COLO829 (cell line): ENCODE data around the gene NUDT6.
"Not testable (repeated sequence)": the region's sequence is repeated elsewhere in the genome, so short reads cannot be mapped to it uniquely, and the experiment has no call there.

Source experiments
- DNase-seq: peaks from one replicate; pipeline ENCODE4 v3.0.0; 2012; ENCODE audit warnings: low spot score

NUDT6 gene

GRCh38 chr4:122875949-122876348 is 46.4 kb downstream of the NUDT6 start:
- no peak for DNase-seq

- no peak for DNase-seq
Measured at GRCh38 chr4:122873821-122874593, 48.4 kb downstream of the NUDT6 start.

- no peak for DNase-seq
Measured at GRCh38 chr4:122873146-122873545, 49.3 kb downstream of the NUDT6 start.

GRCh38 chr4:122868235-122868634 is 54.2 kb downstream of the NUDT6 start:
- DNase-seq, result not testable (repeated sequence)

- DNase-seq, result no peak
Measured at GRCh38 chr4:122865425-122865824, 57.0 kb downstream of the NUDT6 start.

- no peak for DNase-seq
Measured at GRCh38 chr4:122863639-122864038, 58.8 kb downstream of the NUDT6 start.

- DNase-seq, result no peak
Measured at GRCh38 chr4:122861172-122861943, 61.0 kb downstream of the NUDT6 start.

- DNase-seq, result no peak
Measured at GRCh38 chr4:122858705-122859104, 63.7 kb downstream of the NUDT6 start.

GRCh38 chr4:122857160-122857559 is 65.2 kb downstream of the NUDT6 start:
- no peak for DNase-seq

GRCh38 chr4:122855353-122855890 is 67.0 kb downstream of the NUDT6 start:
- no peak for DNase-seq

GRCh38 chr4:122854447-122855352 is 67.7 kb downstream of the NUDT6 start:
- DNase-seq, result no peak

- no peak for DNase-seq
Measured at GRCh38 chr4:122851568-122851967, 70.8 kb downstream of the NUDT6 start.

- not testable (repeated sequence) for DNase-seq
Measured at GRCh38 chr4:122849789-122850188, 72.6 kb downstream of the NUDT6 start.

- DNase-seq, result no peak
Measured at GRCh38 chr4:122847931-122848330, 74.5 kb downstream of the NUDT6 start.

GRCh38 chr4:122845760-122846159 is 76.6 kb downstream of the NUDT6 start:
- DNase-seq, result no peak

- DNase-seq, result no peak
Measured at GRCh38 chr4:122845066-122845465, 77.3 kb downstream of the NUDT6 start.

- not testable (repeated sequence) for DNase-seq
Measured at GRCh38 chr4:122844391-122844790, 78.0 kb downstream of the NUDT6 start.

GRCh38 chr4:122842984-122843531 is 79.3 kb downstream of the NUDT6 start:
- no peak for DNase-seq
